Neural crest cell (in vitro differentiated cells): ENCODE data around the gene TMEM259. TPM values are rescaled to one million over a fixed set of nuclear protein-coding genes. Genes with fewer than 3 reads are reported as not detected.
A peak's percentile ranks its signal among the peaks of the same experiment; 100 is the strongest.

Source experiments
- DNase-seq: peaks from one replicate; pipeline ENCODE4 v3.0.0; 2021; ENCODE audit warnings: low read depth, mixed read lengths, low spot score
- H3K27ac Mint-ChIP-seq: one replicate; pipeline ENCODE4 v1.8.0; 2021; ENCODE audit warnings: mild to moderate bottlenecking, mixed read lengths; ENCODE audit not compliant: unreplicated experiment
- H3K27me3 Mint-ChIP-seq: 2 replicates; pipeline ENCODE4 v1.8.0; 2021; ENCODE audit warnings: low read depth, mild to moderate bottlenecking, mixed read lengths
- H3K36me3 Mint-ChIP-seq: 2 replicates; pipeline ENCODE4 v1.8.0; 2021; ENCODE audit warnings: low read depth, mild to moderate bottlenecking, mixed read lengths
- H3K4me1 Mint-ChIP-seq: 2 replicates; pipeline ENCODE4 v1.8.0; 2021; ENCODE audit warnings: mixed read lengths
- H3K4me3 Mint-ChIP-seq: one replicate; pipeline ENCODE4 v1.8.0; 2021; ENCODE audit warnings: mild to moderate bottlenecking, mixed read lengths
- H3K9me3 Mint-ChIP-seq: 2 replicates; pipeline ENCODE4 v1.8.0; 2021; ENCODE audit warnings: mixed read lengths
- CTCF ChIP-seq: fragments of 200-600 bp; sonication (generic); conservative IDR thresholded peaks from 2 replicates; pipeline ENCODE4 v1.5.0; 2021; ENCODE audit warnings: antibody characterized with exemption, mild to moderate bottlenecking
- total RNA-seq: library from RNA; stranded (reverse); gene quantifications from 2 replicates; pipeline ENCODE4 v1.2.1, GENCODE V29; 2021

Gene TMEM259
- total RNA-seq, 1 donor from 2014 or later = 170 TPM

- peaks cover 27% of the 10 kb centered on the region for H3K4me1 Mint-ChIP-seq
- no peak for TF ChIP-seq CTCF
- peaks cover 3% of the 10 kb centered on the region for H3K36me3 Mint-ChIP-seq
- H3K27ac Mint-ChIP-seq = peak overlapping the region; percentile 19
- peak overlapping the region; percentile 97 for H3K4me3 Mint-ChIP-seq
- no peak for DNase-seq
- no peaks in the 10 kb centered on the region for H3K9me3 Mint-ChIP-seq
- no peaks in the 10 kb centered on the region for H3K27me3 Mint-ChIP-seq
These were observed 18.2 kb upstream of the TMEM259 start for GRCh38 chr19:1038978-1039645.

DNA sequence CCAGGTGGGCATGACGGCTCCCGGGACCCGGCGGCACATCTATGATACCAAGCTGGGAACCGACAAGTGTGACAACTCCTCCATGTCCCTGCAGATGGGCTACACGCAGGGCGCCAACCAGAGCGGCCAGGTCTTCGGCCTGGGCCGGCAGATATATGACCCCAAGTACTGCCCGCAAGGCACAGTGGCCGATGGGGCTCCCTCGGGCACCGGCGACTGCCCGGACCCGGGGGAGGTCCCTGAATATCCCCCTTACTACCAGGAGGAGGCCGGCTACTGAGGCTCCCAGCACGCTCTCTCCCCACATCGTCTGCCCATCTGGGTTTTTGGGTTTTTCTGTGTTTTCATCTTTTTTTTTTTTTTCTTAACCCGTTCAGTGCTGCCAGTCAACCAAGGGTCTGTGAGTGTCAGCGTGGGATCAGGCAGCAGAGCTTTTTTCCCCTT, 16.7 kb upstream of the TMEM259 start:
- Mint-ChIP-seq H3K36me3 (peaks cover 3% of the 10 kb centered on the region), H3K27me3 (no peaks in the 10 kb centered on the region), H3K4me3 (peak overlapping the region; percentile 27), H3K9me3 (no peaks in the 10 kb centered on the region), H3K27ac (no peak overlapping the region), H3K4me1 (peaks cover 27% of the 10 kb centered on the region)
- no peak for TF ChIP-seq CTCF
- no peak for DNase-seq

GRCh38 chr19:1035998-1036621, 15.2 kb upstream of the TMEM259 start:
- TF ChIP-seq CTCF = no peak
- H3K9me3 Mint-ChIP-seq = no peaks in the 10 kb centered on the region
- no peak for DNase-seq
- H3K36me3 Mint-ChIP-seq = peaks cover 7% of the 10 kb centered on the region
- peaks cover 24% of the 10 kb centered on the region for H3K4me1 Mint-ChIP-seq
- H3K27ac Mint-ChIP-seq = no peak overlapping the region
- H3K27me3 Mint-ChIP-seq = no peaks in the 10 kb centered on the region
- H3K4me3 Mint-ChIP-seq = no peak overlapping the region

DNA sequence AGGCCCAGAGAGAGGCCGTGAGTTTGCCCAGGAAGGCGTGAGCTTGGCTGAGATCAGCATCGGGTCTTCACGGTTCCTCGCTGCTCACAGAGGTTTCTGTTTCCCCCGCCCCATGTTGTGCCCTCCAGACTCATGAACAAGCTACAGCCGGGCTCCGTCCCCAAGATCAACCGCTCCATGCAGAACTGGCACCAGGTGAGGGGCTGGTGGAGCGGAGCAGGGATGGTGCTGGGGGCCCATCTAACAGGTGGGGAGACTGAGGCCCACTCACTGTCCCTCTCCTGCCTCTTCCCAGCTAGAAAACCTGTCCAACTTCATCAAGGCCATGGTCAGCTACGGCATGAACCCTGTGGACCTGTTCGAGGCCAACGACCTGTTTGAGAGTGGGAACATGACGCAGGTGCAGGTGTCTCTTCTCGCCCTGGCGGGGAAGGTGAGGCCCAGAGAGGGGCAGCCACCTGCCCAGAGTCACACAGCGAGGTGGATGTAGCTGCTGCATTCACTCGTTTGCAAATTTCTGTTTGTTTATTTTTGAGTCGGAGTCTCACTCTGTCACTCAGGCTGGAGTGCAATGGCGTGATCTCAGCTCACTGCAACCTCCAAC, 11.4 kb upstream of the TMEM259 start:
- H3K27me3 Mint-ChIP-seq = no peaks in the 10 kb centered on the region

More for the DNA sequence above, 11.4 kb upstream of the TMEM259 start:
- Mint-ChIP-seq H3K4me1 (peaks cover under 1% of the 10 kb centered on the region), H3K9me3 (no peaks in the 10 kb centered on the region), H3K36me3 (peaks cover 4% of the 10 kb centered on the region), H3K27ac (no peak overlapping the region), H3K4me3 (no peak overlapping the region)
- TF ChIP-seq CTCF = no peak
- DNase-seq = no peak
